HG02642 (cell line): ENCODE results near the gene RFPL2.
"Not testable (repeated sequence)": the region's sequence is repeated elsewhere in the genome, so short reads cannot be mapped to it uniquely, and the experiment has no call there.

Source experiments
- ATAC-seq: cut with Tn5 transposase; IDR thresholded peaks from one replicate; pipeline ENCODE4 v1.9.1; 2021; ENCODE audit warnings: mild to moderate bottlenecking; ENCODE audit not compliant: unreplicated experiment, poor library complexity

The RFPL2 gene

GRCh38 chr22:32175683-32176644 is 28.9 kb downstream of the RFPL2 start:
- ATAC-seq, result no peak

- ATAC-seq, result no peak
Measured at GRCh38 chr22:32175115-32175514, 29.8 kb downstream of the RFPL2 start.

DNA sequence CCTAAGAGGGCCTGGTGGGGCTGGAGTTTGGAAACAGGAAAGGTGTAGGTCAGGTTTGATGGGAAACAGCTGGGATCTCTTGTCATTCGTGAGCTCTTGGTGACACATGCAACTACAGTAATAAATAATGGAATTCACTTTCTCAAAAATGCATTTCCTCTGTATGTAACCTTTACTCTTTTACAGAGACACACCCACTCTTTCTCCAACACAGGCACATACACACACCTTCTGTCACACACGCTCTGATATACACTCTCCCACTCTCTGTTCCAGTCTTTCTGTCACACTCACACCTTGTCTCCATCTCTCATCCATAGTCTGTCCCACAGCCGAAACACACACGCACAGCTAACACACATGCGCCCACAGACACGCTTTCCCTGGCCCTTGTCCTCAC is 39.2 kb downstream of the RFPL2 start:
- ATAC-seq, result no peak

DNA sequence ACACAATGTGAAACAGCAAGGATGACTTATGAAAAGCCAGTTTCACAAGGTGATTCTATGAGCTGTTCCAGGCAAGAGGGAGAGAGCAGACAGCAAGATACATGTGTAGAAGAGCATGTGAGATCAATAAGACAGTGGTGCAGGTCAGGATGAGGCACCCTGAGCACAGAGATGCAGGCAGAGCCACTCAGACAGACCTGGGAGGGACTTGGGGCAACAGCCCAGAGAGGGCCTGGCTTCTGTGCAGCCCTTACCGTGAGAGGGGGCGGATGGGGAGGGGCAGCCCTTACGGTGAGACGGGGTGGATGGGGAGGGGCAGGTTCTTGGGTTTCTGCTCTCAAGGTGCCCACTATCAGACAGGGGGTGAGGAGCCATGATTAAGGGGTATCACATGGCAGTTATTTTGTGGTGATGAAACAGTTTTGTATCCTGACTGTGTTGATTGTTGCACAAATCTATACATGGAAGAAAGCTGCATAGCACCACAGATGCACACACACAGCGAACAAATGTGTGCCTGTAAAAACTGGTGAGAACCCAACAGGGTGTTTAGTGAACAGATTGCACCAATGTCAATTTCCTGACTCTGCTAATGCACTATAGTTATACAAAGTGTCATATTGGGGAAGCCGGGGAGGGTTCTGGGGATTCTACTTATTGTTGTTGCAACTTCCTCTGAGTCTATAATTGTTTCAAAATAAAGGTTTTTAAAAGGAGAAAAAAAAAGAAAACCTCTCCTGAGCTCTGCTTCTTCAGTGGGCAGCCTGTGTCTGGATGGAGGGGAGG is 40.6 kb downstream of the RFPL2 start:
- ATAC-seq, result no peak

GRCh38 chr22:32160411-32160810 is 44.5 kb downstream of the RFPL2 start:
- not testable (repeated sequence) for ATAC-seq

DNA sequence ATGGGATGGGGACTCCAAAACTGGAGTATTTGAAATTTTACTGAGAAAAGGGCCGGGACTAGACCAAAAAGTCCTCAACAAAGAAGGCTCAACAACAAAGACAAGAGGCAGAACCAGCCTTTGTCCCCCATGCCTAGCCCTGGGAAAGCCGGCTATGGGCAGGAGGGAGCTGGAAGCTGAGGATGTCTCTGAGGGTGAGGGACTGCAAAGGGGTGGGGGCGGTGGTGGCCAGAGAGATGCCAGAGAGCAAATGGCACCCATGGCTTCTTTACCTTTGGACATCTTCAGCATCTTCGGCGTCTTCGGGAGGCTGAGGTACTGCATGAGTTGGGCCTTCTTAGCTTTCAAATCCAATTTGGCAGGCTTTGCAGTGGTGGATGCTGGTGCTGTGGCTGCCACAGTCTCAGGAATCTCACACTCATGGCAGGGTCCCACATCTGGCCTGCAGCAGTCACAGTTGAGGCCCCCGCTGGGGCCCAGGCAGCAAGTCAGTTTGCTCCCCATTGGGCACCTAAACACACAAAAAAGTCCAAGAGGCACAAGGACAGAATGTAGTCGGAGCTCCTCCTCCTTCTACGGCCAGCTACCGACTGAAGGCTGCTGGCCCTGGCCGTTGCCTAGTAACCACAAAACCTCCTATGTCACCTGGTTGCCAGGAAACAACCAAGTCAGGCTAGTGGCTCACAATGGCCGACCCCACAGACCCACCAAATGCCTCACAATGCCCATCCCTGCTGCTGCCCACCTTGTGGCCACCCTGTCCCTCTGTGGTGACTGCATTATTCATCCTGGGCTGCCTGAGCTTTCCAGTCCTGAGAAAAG is 46.0 kb downstream of the RFPL2 start, which contains the start of gene C22orf42:
Gene C22orf42, minus strand, starts transcription at position 592 of the 822 bp plus-strand sequence. Its CDS starts 88 bp downstream, at position 504.
- no peak for ATAC-seq

DNA sequence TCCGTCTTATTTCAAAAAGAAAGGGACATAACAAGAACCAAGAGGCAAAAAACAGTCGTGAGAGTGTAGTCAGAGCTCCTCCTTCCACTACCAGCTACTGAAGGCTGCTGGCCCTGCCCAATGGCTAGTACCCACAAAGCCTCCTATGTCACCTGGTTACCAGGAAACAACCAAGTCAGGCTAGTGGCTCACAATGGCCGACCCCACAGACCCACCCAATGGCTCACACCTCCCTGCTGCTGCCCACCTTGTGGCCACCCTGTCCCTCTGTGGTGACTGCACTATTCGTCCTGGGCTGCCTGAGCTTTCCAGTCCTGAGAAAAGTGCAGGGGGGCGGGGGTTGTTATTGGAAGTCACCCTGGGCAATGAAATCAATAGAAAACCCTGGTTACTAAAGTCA is 47.2 kb downstream of the RFPL2 start:
- ATAC-seq, result not testable (repeated sequence)

- not testable (repeated sequence) for ATAC-seq
Measured at GRCh38 chr22:32154727-32155126, 50.1 kb downstream of the RFPL2 start.

DNA sequence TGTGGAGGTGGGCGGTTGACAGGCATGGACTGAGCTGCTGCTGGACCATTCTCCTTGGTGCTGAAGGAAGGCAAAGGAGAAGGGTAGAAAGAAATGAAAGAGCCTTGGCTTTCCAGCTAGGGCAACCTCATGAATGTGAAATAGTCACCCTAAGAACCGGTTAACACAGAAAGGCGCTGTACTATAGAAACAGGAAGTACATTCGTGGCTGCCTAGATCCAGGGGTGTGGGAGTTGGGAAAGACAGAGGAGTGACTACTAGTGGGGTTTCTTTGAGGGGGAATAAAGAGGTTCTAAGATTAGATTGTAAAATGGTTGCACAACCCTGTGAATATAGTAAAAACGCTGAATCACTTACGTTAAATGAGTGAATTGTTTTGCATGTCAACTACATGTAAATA is 53.2 kb downstream of the RFPL2 start:
- not testable (repeated sequence) for ATAC-seq

GRCh38 chr22:32150647-32151046 is 54.2 kb downstream of the RFPL2 start:
- ATAC-seq, result not testable (repeated sequence)

DNA sequence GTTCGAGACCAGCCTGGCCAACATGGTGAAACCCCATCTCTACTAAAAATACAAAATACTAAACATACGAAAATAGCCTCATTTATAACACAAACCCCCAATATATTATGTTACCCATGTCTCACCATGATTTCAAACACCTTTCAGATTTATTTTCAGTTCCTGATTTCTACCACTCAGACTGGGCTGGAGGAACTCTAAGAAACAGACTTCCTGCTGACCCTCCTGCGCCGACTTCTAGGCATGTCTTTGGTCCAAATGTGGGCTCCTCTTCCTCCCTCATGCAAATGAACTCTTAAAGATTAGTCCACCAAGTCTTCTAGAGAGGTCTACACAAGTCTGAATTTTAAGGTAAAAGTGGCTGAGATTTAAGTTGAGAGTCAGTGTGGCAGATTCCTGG is 56.5 kb downstream of the RFPL2 start:
- ATAC-seq, result not testable (repeated sequence)

DNA sequence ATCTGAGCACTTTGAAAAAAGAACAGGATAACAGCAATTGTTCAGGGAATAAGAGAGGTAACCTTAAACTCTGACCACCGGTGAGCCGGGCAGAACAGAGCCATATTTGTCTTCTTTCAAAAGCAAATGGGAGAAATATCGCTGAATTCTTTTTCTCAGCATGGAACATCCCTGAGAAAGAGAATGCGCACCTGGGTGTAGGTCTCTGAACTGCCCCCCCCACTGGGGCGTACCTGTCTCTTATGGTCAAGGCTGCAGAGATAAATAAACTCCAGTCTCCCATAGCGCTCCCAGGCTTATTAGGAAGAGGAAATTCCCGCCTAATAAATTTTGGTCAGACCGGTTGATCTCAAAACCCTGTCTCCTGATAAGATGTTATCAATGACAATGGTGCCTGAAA is 57.7 kb downstream of the RFPL2 start:
- ATAC-seq, result not testable (repeated sequence)

DNA sequence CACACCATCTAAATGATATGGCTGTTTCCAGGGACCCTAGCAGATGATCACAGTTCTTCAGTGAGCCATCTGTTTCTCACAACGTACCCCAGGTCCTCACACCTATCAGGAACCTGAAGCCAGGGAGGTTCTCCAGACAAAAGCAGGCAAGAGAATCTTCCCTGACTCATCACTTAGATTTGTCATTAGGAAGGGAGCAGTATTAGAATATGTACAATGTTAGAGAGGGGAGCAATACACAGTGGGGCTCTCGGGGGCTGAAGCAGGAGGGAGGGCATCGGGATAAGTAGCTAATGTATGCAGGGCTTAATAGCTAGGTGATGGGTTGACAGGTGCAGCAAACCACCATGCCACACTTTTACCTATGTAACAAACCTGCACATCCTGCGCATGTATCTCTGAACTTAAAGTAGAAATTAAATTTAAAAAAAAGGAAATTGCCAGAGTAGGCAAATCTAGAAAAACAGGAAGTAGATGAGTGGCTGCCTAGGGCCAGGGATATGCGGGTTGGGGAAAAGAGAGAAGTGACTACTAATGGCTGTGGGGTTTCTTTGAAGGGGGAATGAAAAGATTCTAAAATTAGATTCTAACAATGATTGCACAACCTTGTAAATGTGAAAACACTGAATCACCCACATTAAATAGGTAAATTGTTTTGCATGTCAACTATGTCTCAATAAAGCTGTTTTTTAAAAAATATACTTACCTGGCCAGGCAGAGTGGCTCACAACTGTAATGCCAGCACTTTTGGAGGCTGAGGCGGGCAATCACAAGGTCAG is 60.2 kb downstream of the RFPL2 start:
- ATAC-seq, result no peak

DNA sequence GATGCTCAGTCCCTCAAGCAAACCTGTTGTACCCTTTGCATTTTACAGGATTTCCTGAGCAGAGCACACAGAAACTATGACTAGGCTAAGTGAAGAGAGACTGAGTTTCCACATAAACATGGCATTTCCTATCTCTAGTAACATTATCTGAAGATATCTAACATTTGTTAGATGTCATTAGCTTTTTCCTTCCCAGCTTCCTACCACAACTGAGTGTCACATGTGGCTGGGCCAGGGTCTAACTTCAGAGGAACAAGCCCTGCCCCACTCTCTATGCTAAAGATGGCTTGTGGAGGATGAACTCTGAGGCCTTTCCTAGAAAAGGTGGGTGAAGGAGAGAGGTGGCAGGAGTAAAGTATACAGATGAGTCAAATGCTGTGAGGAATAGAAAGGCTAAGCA is 62.3 kb downstream of the RFPL2 start:
- ATAC-seq, result no peak

GRCh38 chr22:32140688-32141087 is 64.2 kb downstream of the RFPL2 start:
- ATAC-seq, result not testable (repeated sequence)
